Measurements from ENCODE around the gene ZMIZ2.

Gene ZMIZ2

GRCh38 chr7:44768628-44769371, 20.2 kb downstream of the ZMIZ2 start:
- Histone ChIP-seq H3K4me1 (ENCODE audit: insufficient read depth, poor library complexity, severe bottlenecking) (no peaks in the 10 kb centered on the region), H3K36me3 (ENCODE audit: low read depth) (peaks cover 25% of the 10 kb centered on the region), H3K27me3 (ENCODE audit: insufficient read depth, poor library complexity, severe bottlenecking) (no peaks in the 10 kb centered on the region), H3K27ac (ENCODE audit: poor library complexity, severe bottlenecking) (no peak overlapping the region), H3K9me3 (ENCODE audit: severe bottlenecking) (no peaks in the 10 kb centered on the region), H3K4me3 (ENCODE audit: severe bottlenecking) (no peak overlapping the region)
- no peak for ATAC-seq (ENCODE audit: low read depth)
- TF ChIP-seq CTCF (IDR thresholded peaks at IDR 0.05; ENCODE audit: poor library complexity, severe bottlenecking): no peak
- DNase-seq (ENCODE audit: low spot score): no peak

GRCh38 chr7:44769376-44769775, 20.7 kb downstream of the ZMIZ2 start:
- DNase-seq (ENCODE audit: low spot score): no peak
- peak; percentile 6; the same call in 2 of the 3 replicates for ATAC-seq (ENCODE audit: low read depth)
- Histone ChIP-seq H3K4me3 (ENCODE audit: severe bottlenecking) (no peak overlapping the region), H3K27me3 (ENCODE audit: insufficient read depth, poor library complexity, severe bottlenecking) (no peaks in the 10 kb centered on the region), H3K9me3 (ENCODE audit: severe bottlenecking) (no peaks in the 10 kb centered on the region), H3K27ac (ENCODE audit: poor library complexity, severe bottlenecking) (no peak overlapping the region), H3K36me3 (ENCODE audit: low read depth) (peaks cover 19% of the 10 kb centered on the region), H3K4me1 (ENCODE audit: insufficient read depth, poor library complexity, severe bottlenecking) (no peaks in the 10 kb centered on the region)
- no peak for TF ChIP-seq CTCF (IDR thresholded peaks at IDR 0.05; ENCODE audit: poor library complexity, severe bottlenecking)

GRCh38 chr7:44769776-44770294, 21.2 kb downstream of the ZMIZ2 start:
- H3K9me3 ChIP-seq (ENCODE audit: severe bottlenecking): no peaks in the 10 kb centered on the region
- peaks cover 15% of the 10 kb centered on the region for H3K36me3 ChIP-seq (ENCODE audit: low read depth)
- H3K4me1 ChIP-seq (ENCODE audit: insufficient read depth, poor library complexity, severe bottlenecking): no peaks in the 10 kb centered on the region
- no peak for DNase-seq (ENCODE audit: low spot score)
- no peak for TF ChIP-seq CTCF (IDR thresholded peaks at IDR 0.05; ENCODE audit: poor library complexity, severe bottlenecking)
- peak; percentile 33 for ATAC-seq (ENCODE audit: low read depth)
- no peak overlapping the region for H3K27ac ChIP-seq (ENCODE audit: poor library complexity, severe bottlenecking)
- no peaks in the 10 kb centered on the region for H3K27me3 ChIP-seq (ENCODE audit: insufficient read depth, poor library complexity, severe bottlenecking)
- no peak overlapping the region for H3K4me3 ChIP-seq (ENCODE audit: severe bottlenecking)

- Histone ChIP-seq H3K27me3 (ENCODE audit: insufficient read depth, poor library complexity, severe bottlenecking) (no peaks in the 10 kb centered on the region), H3K4me1 (ENCODE audit: insufficient read depth, poor library complexity, severe bottlenecking) (no peaks in the 10 kb centered on the region)
- no peak for DNase-seq (ENCODE audit: low spot score)
These were observed 22.7 kb downstream of the ZMIZ2 start for GRCh38 chr7:44771358-44771757.

More at GRCh38 chr7:44771358-44771757, 22.7 kb downstream of the ZMIZ2 start:
- TF ChIP-seq CTCF (IDR thresholded peaks at IDR 0.05; ENCODE audit: poor library complexity, severe bottlenecking): no peak
- no peak for ATAC-seq (ENCODE audit: low read depth)
- Histone ChIP-seq H3K36me3 (ENCODE audit: low read depth) (peaks cover 2% of the 10 kb centered on the region; the same call in 1 of the 2 replicates), H3K4me3 (ENCODE audit: severe bottlenecking) (no peak overlapping the region), H3K27ac (ENCODE audit: poor library complexity, severe bottlenecking) (no peak overlapping the region), H3K9me3 (ENCODE audit: severe bottlenecking) (no peaks in the 10 kb centered on the region)

All from RWPE2 (cell line).